Brain microvascular endothelial cell (primary cell): ENCODE data around the gene OSBPL5.

Experiments used
- DNase-seq: peaks from one replicate; pipeline ENCODE4 v3.0.0-alpha.2; 2020
- H3K27ac ChIP-seq: fragments of 250-450 bp; sonication (Bioruptor Pico); 2 replicates; pipeline ENCODE4 v1.5.1; 2020; ENCODE audit warnings: mild to moderate bottlenecking, moderate library complexity
- H3K27me3 ChIP-seq: fragments of 250-450 bp; sonication (Bioruptor Pico); replicated peaks from 2 replicates; pipeline ENCODE4 v1.5.1; 2020; ENCODE audit warnings: mild to moderate bottlenecking
- H3K36me3 ChIP-seq: fragments of 250-450 bp; sonication (Bioruptor Pico); replicated peaks from 2 replicates; pipeline ENCODE4 v1.5.1; 2020; ENCODE audit warnings: mild to moderate bottlenecking
- H3K4me3 ChIP-seq: 2 replicates; pipeline ENCODE4 v1.5.1; 2011; ENCODE audit warnings: low read depth, mild to moderate bottlenecking, control low read depth, low read length, moderate library complexity
- CTCF ChIP-seq: IDR thresholded peaks from 2 replicates; pipeline ENCODE4 v1.5.1; 2011; ENCODE audit warnings: low read depth, mild to moderate bottlenecking, moderate library complexity, low read length, control low read depth, inconsistent platforms; ENCODE audit errors: missing control alignments
- in situ Hi-C: cut with HindIII; loops from 2 replicates; pipeline ENCODE4 v1.10.0; 2017; ENCODE audit warnings: low sequenced_read_pairs, low pct_ligation_motif_present

Gene OSBPL5

GRCh38 chr11:3199537-3200295, 34.6 kb upstream of the OSBPL5 start:
- Histone ChIP-seq H3K36me3 (no peaks in the 10 kb centered on the region), H3K4me3 (no peak overlapping the region), H3K27ac (no peak overlapping the region), H3K27me3 (peaks cover 46% of the 10 kb centered on the region)
- no peak for TF ChIP-seq CTCF
- DNase-seq, result no peak
- in situ Hi-C loops, result no loop called here

- Histone ChIP-seq H3K27ac (no peak overlapping the region), H3K27me3 (peaks cover 41% of the 10 kb centered on the region), H3K36me3 (no peaks in the 10 kb centered on the region), H3K4me3 (no peak overlapping the region)
- no peak for TF ChIP-seq CTCF
- in situ Hi-C loops, result no loop called here
- no peak for DNase-seq
Observed at GRCh38 chr11:3198815-3199214, 33.7 kb upstream of the OSBPL5 start.

GRCh38 chr11:3197878-3198528, 32.9 kb upstream of the OSBPL5 start:
- Histone ChIP-seq H3K36me3 (no peaks in the 10 kb centered on the region), H3K27me3 (peaks cover 34% of the 10 kb centered on the region), H3K27ac (no peak overlapping the region), H3K4me3 (no peak overlapping the region)
- no peak for DNase-seq
- in situ Hi-C loops, result no loop called here
- TF ChIP-seq CTCF, result no peak

GRCh38 chr11:3197044-3197695, 32.1 kb upstream of the OSBPL5 start:
- Histone ChIP-seq H3K4me3 (no peak overlapping the region), H3K36me3 (no peaks in the 10 kb centered on the region), H3K27me3 (peaks cover 25% of the 10 kb centered on the region), H3K27ac (no peak overlapping the region)
- in situ Hi-C loops, result no loop called here
- no peak for TF ChIP-seq CTCF
- DNase-seq, result no peak

GRCh38 chr11:3196161-3197043, 31.3 kb upstream of the OSBPL5 start:
- H3K36me3 ChIP-seq, result no peaks in the 10 kb centered on the region
- H3K27ac ChIP-seq, result no peak overlapping the region
- TF ChIP-seq CTCF, result no peak
- DNase-seq, result no peak
- peaks cover 18% of the 10 kb centered on the region for H3K27me3 ChIP-seq
- in situ Hi-C loops, result no loop called here
- no peak overlapping the region for H3K4me3 ChIP-seq
